ENCODE data around the gene NXNL1.

Gene NXNL1

DNA sequence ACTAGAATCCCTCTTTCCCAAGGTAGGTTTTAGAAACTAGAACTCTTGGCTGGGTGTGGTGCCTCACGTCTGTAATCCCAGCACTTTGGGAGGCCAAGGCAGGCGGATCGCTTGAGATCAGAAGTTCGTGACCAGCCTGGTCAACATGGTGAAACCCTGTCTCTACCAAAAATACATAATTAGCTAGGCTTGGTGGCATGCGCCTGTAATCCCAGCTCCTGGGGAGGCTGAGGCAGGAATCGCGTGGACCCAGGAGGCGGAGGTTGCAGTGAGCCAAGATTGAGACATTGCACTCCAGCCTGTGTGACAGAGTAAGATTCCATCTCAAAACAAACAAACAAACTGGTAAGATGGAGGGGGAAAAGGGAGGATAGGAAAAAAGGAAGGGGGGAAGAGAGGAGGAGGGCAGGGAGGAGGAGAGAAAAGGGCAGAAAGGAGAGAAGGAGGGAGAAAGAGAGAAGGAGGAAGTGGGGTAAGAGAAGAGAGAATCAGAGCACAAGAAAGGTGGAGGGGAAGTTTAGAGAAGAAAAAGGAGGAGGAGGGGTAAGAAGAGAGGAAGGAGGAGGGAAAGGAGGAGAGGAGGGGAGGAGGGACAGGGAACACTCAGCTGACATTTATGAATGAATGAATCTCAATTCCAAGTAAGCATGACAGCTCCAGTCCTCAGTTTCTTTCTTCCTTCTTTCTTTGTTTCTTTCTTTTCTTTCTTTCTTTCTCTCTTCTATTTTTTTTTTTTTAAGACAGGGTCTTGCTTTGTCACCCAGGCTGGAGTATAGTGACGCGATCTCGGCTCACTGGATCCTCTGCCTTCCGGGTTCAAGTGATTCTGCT, 7.0 kb upstream of the NXNL1 start:
- Histone ChIP-seq H3K9ac (ENCODE audit: insufficient read length, low read depth) (no peak overlapping the region), H3K36me3 (ENCODE audit: insufficient read depth, insufficient read length, low read length) (no peaks in the 10 kb centered on the region), H3K9me3 (ENCODE audit: insufficient read depth, low read length) (no peaks in the 10 kb centered on the region), H3K4me1 (ENCODE audit: insufficient read depth, insufficient read length) (peaks cover 7% of the 10 kb centered on the region), H3K27me3 (ENCODE audit: insufficient read depth, insufficient read length) (peaks cover 24% of the 10 kb centered on the region), H3K4me3 (ENCODE audit: insufficient read length, low read depth) (no peak overlapping the region)
- DNase-seq (ENCODE audit: low read depth, low spot score): no peak
- no peak for TF ChIP-seq YY1 (IDR thresholded peaks at IDR 0.05; ENCODE audit: insufficient read depth, insufficient read length)
- TF ChIP-seq ZNF274 (IDR thresholded peaks at IDR 0.05; ENCODE audit: low read depth, low read length): no peak
- TF ChIP-seq SUZ12 (IDR thresholded peaks at IDR 0.05; ENCODE audit: extremely low read depth, insufficient read depth, insufficient read length): no peak

DNA sequence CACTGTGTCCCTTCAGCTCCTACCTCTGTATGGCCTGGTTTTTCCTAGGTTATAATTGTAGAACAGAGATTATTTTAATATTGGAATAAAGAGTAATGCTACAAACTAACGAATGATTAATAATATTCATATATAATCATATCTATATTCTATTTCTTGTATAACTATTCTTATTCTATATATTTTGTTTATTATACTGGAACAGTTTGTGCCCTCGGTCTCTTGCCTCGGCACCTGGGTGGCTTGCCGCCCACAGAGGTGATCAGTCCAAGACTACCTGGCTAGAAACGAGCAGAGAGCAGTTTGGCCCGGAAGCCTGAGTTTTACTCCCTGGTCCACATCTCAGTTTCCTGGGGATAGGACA, 5.7 kb upstream of the NXNL1 start:
- Histone ChIP-seq H3K4me1 (ENCODE audit: insufficient read depth, insufficient read length) (peaks cover 7% of the 10 kb centered on the region), H3K27me3 (ENCODE audit: insufficient read depth, insufficient read length) (peaks cover 19% of the 10 kb centered on the region), H3K36me3 (ENCODE audit: insufficient read depth, insufficient read length, low read length) (no peaks in the 10 kb centered on the region), H3K4me3 (ENCODE audit: insufficient read length, low read depth) (no peak overlapping the region), H3K9ac (ENCODE audit: insufficient read length, low read depth) (no peak overlapping the region), H3K9me3 (ENCODE audit: insufficient read depth, low read length) (no peaks in the 10 kb centered on the region)
- TF ChIP-seq SUZ12 (IDR thresholded peaks at IDR 0.05; ENCODE audit: extremely low read depth, insufficient read depth, insufficient read length): no peak
- TF ChIP-seq ZNF274 (IDR thresholded peaks at IDR 0.05; ENCODE audit: low read depth, low read length): no peak
- no peak for TF ChIP-seq YY1 (IDR thresholded peaks at IDR 0.05; ENCODE audit: insufficient read depth, insufficient read length)
- DNase-seq (ENCODE audit: low read depth, low spot score): no peak

DNA sequence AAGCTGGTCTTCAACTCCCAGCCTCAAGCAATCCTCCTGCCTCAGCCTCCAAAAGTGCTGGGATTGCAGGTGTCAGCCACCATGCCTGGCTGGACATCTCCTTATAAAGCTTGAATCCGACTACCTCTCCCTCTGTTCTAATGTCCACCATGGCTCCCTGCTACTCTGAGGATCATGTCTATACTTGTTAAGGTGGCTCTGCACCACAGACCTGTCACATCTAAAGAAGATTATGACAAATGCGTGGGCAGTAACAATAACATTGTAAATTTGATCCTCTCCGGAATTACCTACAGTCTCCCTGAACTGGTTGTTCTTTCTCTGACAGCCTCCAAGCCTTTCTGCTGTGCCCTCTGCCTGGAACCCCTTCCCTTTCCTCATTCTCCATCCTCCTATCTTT, 1.8 kb downstream of the NXNL1 start:
- H3K9me3 ChIP-seq (ENCODE audit: insufficient read depth, low read length): no peaks in the 10 kb centered on the region
- DNase-seq (ENCODE audit: low read depth, low spot score): no peak

DNA sequence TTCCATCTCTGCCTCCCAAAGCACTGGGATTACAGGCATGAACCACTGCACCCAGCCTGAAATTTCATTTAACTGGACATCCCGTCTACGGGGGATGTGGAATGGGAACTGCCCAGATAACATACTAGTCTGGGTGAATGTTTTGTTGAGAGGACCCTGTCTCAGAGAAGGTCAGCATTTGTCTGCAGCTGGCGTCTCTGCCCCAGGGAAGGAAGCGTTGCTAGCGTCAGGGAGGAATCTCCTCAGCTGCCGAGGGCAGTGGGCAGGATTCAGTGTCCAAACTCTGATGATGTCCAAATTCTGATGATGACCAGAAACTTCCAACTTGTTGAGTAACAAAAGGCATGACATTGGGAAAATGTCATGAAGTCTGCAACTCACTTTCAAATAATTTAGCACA, 3.1 kb downstream of the NXNL1 start:
- no peak for DNase-seq (ENCODE audit: low read depth, low spot score)
- peaks cover 3% of the 10 kb centered on the region; the same call in 1 of the 2 replicates for H3K9me3 ChIP-seq (ENCODE audit: insufficient read depth, low read length)
- H3K27me3 ChIP-seq (ENCODE audit: insufficient read depth, insufficient read length): peaks cover 10% of the 10 kb centered on the region
- H3K4me1 ChIP-seq (ENCODE audit: insufficient read depth, insufficient read length): peaks cover 10% of the 10 kb centered on the region
- no peak overlapping the region for H3K4me3 ChIP-seq (ENCODE audit: insufficient read length, low read depth)
- TF ChIP-seq ZNF274 (IDR thresholded peaks at IDR 0.05; ENCODE audit: low read depth, low read length) (no peak), YY1 (IDR thresholded peaks at IDR 0.05; ENCODE audit: insufficient read depth, insufficient read length) (no peak), SUZ12 (IDR thresholded peaks at IDR 0.05; ENCODE audit: extremely low read depth, insufficient read depth, insufficient read length) (no peak)
- H3K9ac ChIP-seq (ENCODE audit: insufficient read length, low read depth): no peak overlapping the region
- no peaks in the 10 kb centered on the region for H3K36me3 ChIP-seq (ENCODE audit: insufficient read depth, insufficient read length, low read length)

More for the DNA sequence above, 1.8 kb downstream of the NXNL1 start:
- Histone ChIP-seq H3K9ac (ENCODE audit: insufficient read length, low read depth) (no peak overlapping the region), H3K27me3 (ENCODE audit: insufficient read depth, insufficient read length) (peaks cover 7% of the 10 kb centered on the region), H3K36me3 (ENCODE audit: insufficient read depth, insufficient read length, low read length) (no peaks in the 10 kb centered on the region), H3K4me1 (ENCODE audit: insufficient read depth, insufficient read length) (peaks cover 10% of the 10 kb centered on the region), H3K4me3 (ENCODE audit: insufficient read length, low read depth) (no peak overlapping the region)
- TF ChIP-seq YY1 (IDR thresholded peaks at IDR 0.05; ENCODE audit: insufficient read depth, insufficient read length) (no peak), ZNF274 (IDR thresholded peaks at IDR 0.05; ENCODE audit: low read depth, low read length) (no peak), SUZ12 (IDR thresholded peaks at IDR 0.05; ENCODE audit: extremely low read depth, insufficient read depth, insufficient read length) (no peak)

DNA sequence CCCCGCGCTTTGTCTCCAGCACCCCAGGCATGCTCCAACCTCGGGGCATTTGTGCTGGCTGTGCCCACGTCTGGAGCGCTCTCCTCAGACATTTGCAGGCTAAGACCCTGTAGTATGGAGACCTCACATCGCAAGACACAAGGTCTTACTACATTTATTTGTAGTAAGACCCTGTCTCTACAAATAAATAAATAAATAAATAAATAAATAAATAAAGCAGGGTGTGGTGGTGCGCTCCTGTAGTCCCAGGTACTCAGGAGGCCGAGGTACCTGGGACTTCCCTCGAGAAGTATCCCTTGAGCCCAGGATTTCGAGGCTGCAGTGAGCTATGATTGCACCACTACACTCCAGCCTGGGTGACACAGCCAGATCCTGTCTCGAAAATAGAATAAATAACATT, 4.6 kb downstream of the NXNL1 start:
- no peak for TF ChIP-seq ZNF274 (IDR thresholded peaks at IDR 0.05; ENCODE audit: low read depth, low read length)
- no peak for TF ChIP-seq YY1 (IDR thresholded peaks at IDR 0.05; ENCODE audit: insufficient read depth, insufficient read length)
- no peak for TF ChIP-seq SUZ12 (IDR thresholded peaks at IDR 0.05; ENCODE audit: extremely low read depth, insufficient read depth, insufficient read length)
- H3K4me3 ChIP-seq (ENCODE audit: insufficient read length, low read depth): no peak overlapping the region

DNA sequence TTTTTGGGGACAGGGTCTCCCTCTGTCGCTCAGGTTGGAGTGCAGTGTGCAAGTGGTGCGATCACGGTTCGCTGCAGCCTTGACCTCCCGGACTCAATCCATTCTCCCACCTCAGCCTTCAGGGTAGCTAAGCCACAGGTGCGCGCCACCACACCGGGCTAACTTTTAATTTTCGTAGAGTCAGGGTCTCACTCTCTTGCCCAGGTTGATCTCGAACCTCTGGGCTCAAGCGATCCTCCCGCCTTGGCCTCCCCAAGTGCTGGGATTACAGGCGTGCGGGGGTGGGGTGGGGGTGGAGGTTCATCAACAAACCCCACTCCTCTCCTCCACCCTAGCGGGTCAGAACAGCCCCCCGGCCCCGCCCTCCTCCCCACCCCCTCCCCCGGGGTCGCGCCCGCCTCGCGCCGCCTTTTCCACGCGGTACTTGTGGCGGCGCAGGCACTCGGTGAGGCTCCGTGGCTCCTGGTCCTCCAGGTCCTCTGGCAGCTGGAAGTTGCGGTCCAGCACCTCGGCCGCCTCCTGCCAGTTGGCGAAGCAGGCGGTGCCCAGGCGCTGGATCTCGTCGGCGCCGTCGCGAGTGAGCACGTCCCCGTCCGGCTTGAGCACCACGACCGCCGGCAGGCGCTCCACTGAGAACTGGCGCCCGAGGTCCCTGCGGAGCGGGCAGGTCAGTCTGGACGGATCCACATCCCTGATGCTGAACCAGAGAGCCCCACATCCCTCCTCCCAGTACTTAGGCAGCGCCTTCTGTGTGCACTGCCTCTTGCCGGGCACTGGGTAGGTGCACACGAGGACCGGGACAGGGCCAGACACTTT, 5.2 kb downstream of the NXNL1 start:
- TF ChIP-seq YY1 (IDR thresholded peaks at IDR 0.05; ENCODE audit: insufficient read depth, insufficient read length): no peak
- no peak for TF ChIP-seq ZNF274 (IDR thresholded peaks at IDR 0.05; ENCODE audit: low read depth, low read length)
- no peak for TF ChIP-seq SUZ12 (IDR thresholded peaks at IDR 0.05; ENCODE audit: extremely low read depth, insufficient read depth, insufficient read length)
- Histone ChIP-seq H3K9me3 (ENCODE audit: insufficient read depth, low read length) (peaks cover 3% of the 10 kb centered on the region; the same call in 1 of the 2 replicates), H3K4me3 (ENCODE audit: insufficient read length, low read depth) (no peak overlapping the region), H3K36me3 (ENCODE audit: insufficient read depth, insufficient read length, low read length) (no peaks in the 10 kb centered on the region), H3K9ac (ENCODE audit: insufficient read length, low read depth) (peak overlapping the region; percentile 32), H3K27me3 (ENCODE audit: insufficient read depth, insufficient read length) (peaks cover 10% of the 10 kb centered on the region), H3K4me1 (ENCODE audit: insufficient read depth, insufficient read length) (peaks cover 7% of the 10 kb centered on the region)
- DNase-seq (ENCODE audit: low read depth, low spot score): no peak

More for the DNA sequence above, 4.6 kb downstream of the NXNL1 start:
- Histone ChIP-seq H3K36me3 (ENCODE audit: insufficient read depth, insufficient read length, low read length) (no peaks in the 10 kb centered on the region), H3K9me3 (ENCODE audit: insufficient read depth, low read length) (peaks cover 3% of the 10 kb centered on the region; the same call in 1 of the 2 replicates), H3K4me1 (ENCODE audit: insufficient read depth, insufficient read length) (peaks cover 10% of the 10 kb centered on the region), H3K9ac (ENCODE audit: insufficient read length, low read depth) (no peak overlapping the region), H3K27me3 (ENCODE audit: insufficient read depth, insufficient read length) (peaks cover 10% of the 10 kb centered on the region)
- DNase-seq (ENCODE audit: low read depth, low spot score): no peak

All from NT2/D1 (cell line).